T-helper 2 cell treated with Interferon-gamma antibody and Interleukin-4, amounts not matched to agents 100 ng/mL and 5 ng/mL, for 36 hours (primary cell): ENCODE results near the gene PLA2G10. TPM values are rescaled to one million over a fixed set of nuclear protein-coding genes. Genes with fewer than 3 reads are reported as not detected.
"Not testable (repeated sequence)": the region's sequence is repeated elsewhere in the genome, so short reads cannot be mapped to it uniquely, and the experiment has no call there.

Experiments used
- intact Hi-C: fragments of 100-400 bp; cut with micrococcal nuclease; formaldehyde crosslinking; loops from one replicate; pipeline ENCODE4 v1.15.1; 2023
- total RNA-seq: library from RNA; stranded (reverse); gene quantifications from 2 replicates; pipeline ENCODE4 v1.2.3, GENCODE V29; 2022

PLA2G10 gene, protein sequence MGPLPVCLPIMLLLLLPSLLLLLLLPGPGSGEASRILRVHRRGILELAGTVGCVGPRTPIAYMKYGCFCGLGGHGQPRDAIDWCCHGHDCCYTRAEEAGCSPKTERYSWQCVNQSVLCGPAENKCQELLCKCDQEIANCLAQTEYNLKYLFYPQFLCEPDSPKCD
- not detected in 2 replicates for total RNA-seq

- intact Hi-C loops, result not testable (repeated sequence)
These were observed at the start of gene PLA2G10 for GRCh38 chr16:14694129-14694528. PLA2G10 (minus strand) TSS chr16:14694308; CDS start chr16:14694229, 79 bp downstream.

DNA sequence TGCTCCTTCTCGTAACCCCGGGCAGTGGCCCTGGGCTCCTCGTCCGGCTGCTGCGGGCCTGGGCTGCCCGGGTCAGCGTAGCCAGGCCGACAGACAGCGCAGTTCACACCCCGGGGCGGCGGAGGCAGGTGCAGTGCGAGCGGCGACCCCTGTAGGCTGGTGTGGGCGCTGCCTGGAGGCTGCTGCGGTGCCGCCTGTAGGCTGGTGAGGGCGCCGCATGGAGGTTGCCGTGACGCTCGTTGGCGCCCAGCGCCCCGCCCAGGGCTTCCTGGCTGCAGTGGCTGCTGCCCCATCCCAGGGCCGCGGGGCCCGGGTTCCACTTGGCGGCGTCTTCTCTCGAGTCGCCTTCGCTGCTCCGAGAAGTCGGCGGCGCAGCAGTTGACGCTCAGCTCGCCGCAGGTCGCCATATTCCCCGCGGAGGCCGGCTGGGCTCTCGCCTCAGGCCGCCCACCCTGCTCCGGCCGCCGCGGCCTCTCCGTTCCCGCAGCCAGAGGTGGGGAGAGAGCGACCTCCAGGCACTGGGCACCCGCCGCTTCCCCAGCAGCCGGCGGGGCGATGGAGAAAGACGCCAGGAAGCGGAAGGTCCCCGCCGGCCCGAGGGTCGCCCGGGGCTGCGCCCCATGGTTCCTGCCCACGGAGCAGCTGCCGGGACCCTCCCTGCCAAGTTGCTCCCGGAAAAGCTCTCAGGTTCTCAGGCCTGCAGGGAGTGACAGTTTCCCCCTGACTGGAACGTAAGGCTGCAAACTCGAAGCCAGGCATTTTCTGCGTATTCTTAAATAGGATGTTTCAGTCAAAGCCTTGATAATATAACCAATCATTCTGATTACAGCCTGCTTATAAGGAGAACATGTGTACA, 48.4 kb upstream of the PLA2G10 start, which contains the start of gene NPIPA2:
NPIPA2 (plus strand) TSS at position 261 of the 856 bp plus-strand sequence. CDS start 5,533 bp downstream, outside the sequence.
- intact Hi-C loops, result not testable (repeated sequence)

DNA sequence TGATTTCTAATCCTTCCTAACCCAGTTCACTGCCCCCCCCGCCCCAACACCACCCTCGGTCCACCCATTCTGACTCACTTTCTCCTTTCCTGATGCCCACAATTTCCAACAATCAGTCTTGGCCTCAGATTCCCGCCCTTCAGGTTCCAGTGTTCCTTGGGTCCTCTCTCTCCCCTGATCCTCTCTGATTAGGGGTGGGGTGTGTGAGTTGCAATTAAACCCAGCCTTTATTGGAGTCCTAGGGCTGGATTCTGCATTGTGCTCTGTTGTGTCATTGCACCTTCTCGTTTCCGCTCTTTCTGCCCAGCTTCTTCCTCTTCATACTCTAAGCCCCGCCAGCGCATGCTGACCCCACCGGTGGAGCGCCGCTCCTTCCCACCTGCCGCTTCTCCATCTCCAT, 47.7 kb upstream of the PLA2G10 start:
- intact Hi-C loops, result not testable (repeated sequence)

DNA sequence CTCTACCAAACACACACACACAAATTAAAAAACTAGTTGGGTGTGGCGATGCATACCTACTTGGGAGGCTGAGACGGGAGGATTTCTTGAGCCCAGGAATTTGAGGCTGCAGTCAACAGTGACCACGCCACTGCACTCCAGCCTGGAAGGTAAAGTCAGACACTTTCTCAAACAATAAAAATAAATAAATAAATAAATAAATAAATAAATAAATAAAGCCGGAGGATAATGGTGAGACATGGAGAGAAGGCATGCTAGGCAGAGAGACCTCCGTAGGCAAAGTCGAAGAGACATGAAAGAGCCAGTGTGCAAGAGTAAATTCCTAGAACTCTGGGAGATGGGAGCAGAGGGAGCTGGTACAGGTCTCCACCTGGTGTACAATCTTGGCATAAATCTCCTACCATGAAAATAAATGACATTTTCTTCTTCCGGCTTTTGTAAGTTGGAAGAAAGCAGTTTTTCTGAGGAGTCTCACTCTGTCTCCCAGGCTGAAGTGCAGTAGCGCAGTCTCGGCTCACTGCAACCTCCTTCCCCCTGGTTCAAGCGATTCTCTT, 46.8 kb upstream of the PLA2G10 start:
- intact Hi-C loops, result not testable (repeated sequence)

GRCh38 chr16:14733233-14733632, 39.1 kb upstream of the PLA2G10 start:
- intact Hi-C loops, result not testable (repeated sequence)

- intact Hi-C loops, result not testable (repeated sequence)
These were observed 9.3 kb upstream of the PLA2G10 start, which contains the start of gene NPIPA3 for GRCh38 chr16:14703156-14704011. NPIPA3 (plus strand) TSS chr16:14703411; CDS start chr16:14708944, 5,533 bp downstream.

- intact Hi-C loops, result not testable (repeated sequence)
These were observed 8.6 kb upstream of the PLA2G10 start for GRCh38 chr16:14702672-14703071.

- intact Hi-C loops, result not testable (repeated sequence)
These were observed 7.8 kb upstream of the PLA2G10 start for GRCh38 chr16:14701859-14702258.

DNA sequence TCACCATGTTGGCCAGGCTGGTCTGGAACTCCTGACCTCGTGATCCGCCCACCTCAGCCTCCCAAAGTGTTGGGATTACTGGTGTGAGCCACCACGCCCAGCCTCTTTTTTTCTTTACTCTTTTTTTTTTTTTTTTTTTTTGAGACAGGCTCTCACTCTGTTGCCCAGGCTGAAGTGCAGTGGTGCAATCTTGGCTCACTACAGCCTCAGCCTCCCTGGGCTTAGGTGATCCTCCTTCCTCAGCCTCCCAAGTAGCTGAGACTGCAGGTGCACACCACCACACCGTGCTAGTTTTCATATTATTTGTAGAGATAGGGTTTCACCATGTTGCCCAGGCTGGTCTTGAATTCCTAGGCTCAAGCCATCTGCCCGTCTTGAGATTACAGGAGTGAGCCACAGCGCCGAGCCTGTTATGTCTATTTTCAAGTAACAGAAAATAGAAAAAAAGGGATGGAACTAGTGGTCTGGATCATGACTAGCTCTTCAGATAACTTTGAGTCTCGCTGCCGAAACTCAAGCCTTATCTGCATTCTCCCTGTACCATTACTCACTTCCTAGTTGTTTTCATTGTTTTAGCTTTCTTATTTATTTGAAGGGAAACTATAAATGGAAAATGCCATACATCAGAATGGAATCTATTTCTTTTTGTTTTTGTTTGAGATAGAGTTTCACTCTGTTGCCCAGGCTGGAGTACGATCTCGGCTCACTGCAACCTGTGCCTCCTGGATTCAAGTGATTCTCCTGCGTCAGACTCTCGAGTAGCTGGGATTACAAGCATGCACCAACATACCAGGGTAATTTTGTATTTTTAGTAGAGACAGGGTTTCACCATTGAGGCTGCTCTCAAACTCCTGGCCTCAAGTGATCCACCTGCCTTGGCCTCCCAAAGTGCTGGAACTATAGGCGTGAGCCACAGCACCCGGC, 8.0 kb downstream of the PLA2G10 start:
- intact Hi-C loops, result not testable (repeated sequence)

- intact Hi-C loops, result no loop called here
These were observed 12.0 kb downstream of the PLA2G10 start for GRCh38 chr16:14682121-14682520.

- intact Hi-C loops, result no loop called here
These were observed 13.0 kb downstream of the PLA2G10 start for GRCh38 chr16:14681115-14681514.

- intact Hi-C loops, result not testable (repeated sequence)
These were observed 13.7 kb downstream of the PLA2G10 start for GRCh38 chr16:14680396-14680795.

DNA sequence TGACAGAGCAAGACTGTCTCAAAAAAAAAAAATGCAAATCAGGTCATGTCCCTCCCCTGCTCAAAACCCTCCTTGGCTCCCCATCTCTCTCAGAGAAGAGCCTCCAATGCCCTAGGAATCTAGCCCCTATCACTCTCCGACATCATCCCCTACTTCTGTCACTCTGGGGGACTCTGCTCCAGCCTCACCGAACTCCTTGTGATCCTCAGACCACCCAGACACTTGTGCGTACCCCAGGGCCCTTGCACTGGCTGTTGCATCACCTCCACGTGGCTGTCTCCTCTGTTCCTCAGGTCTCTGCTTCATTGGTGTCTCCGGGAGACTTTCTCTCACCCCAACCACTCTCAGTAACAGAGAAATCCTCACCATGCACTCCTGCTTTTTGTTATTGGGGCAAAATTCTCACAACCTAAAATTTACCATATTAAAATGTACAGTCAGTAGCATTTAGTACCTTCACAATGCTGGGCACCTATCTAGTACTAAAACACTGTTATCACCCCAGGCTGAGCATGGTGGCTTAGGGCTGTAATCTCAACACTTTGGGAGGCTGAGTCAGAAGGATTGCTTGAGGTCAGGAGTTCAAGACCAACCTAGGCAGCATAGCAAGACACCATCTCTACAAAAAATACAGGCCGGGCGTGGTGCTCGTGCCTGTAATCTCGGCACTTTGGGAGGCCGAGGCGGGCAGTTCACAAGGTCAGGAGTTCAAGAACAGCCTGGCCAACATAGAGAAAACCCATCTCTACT, 15.2 kb downstream of the PLA2G10 start:
- intact Hi-C loops, result no loop called here

DNA sequence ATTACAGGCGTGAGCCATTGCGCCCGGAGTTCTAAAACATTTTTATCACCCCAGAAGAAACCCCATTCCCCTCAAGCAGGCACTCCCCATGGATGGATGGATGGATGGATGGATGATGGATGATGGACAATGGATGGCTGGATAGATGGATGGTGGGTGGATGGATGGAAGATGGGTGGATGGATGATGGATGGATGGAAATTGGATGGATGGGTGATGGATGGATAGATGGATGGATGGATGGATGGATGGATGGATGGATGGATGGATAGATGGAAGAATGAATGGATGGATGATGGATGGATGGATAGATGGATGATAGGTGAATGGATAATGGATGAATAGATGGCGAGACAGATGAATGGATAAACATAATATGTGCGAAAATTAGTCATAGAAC, 16.5 kb downstream of the PLA2G10 start:
- intact Hi-C loops, result no loop called here

DNA sequence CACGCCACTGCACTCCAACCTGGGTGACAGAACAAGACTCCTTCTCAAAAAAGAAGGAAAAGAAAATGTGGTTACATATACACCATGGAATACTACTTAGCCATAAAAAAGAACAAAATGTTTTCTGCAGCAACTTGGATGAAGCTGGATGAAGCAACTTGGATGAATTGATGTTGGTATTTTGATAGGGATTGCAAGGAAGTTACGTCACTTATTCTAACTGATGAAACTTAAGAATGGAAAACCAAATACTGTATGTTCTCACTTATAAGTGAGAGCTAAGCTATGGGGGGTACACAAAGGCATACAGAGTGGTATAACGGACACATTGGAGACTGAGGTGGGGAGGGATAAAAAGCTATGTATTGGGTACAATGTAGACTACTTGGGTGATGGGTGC, 17.5 kb downstream of the PLA2G10 start:
- intact Hi-C loops, result no loop called here

- intact Hi-C loops, result no loop called here
These were observed 21.6 kb downstream of the PLA2G10 start for GRCh38 chr16:14672403-14672971.

DNA sequence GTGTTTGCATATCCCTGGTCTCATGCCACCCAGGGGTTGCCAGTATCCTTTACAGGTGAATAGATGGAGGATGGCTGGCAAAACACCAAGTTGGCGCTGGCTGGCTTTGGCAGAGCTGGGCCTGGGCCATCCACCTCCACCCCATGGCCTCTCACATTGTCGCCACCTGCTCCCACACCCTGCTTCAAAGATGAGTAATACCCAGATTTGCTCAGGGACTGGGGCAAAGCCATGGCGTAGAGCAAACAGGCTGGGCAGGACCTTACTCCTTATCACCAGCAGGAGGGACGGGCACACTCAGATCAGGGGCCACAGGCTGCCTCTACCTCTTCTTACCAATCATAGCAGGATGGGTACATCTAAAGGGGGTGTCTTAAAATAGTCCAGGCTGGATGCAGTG, 24.3 kb downstream of the PLA2G10 start:
- intact Hi-C loops, result no loop called here

GRCh38 chr16:14668556-14669223, 25.4 kb downstream of the PLA2G10 start:
- intact Hi-C loops, result no loop called here
